Endothelial cell of umbilical vein (primary cell): ENCODE data around the gene AMELX. TPM values are rescaled to one million over a fixed set of nuclear protein-coding genes. Genes with fewer than 3 reads are reported as not detected.

Source experiments
- BruUV-seq: library from RNA; stranded (reverse); fragments of 400-500 nt; replicated peaks from 2 replicates; lab custom pipeline; 2021; lab: Mats Ljungman, UMichigan
- CTCF ChIA-PET: fragments of 300-600, 350-600 bp; sonication (Branson Sonifier 250); formaldehyde crosslinking; loops from one replicate; lab custom pipeline; 2021; ENCODE audit warnings: antibody characterized with exemption, inconsistent platforms; lab: Charles Lee
- POLR2A ChIA-PET: fragments of 300-600, 350-600 bp; sonication (Branson Sonifier 250); formaldehyde crosslinking; loops from one replicate; lab custom pipeline; 2021; ENCODE audit warnings: antibody characterized with exemption, inconsistent platforms; lab: Charles Lee
- DNase-seq: peaks from one replicate; pipeline ENCODE4 v3.0.0-alpha.2; 2011; ENCODE audit warnings: low read depth, low spot score
- FAIRE-seq: peaks from 2 replicates; lab custom pipeline; 2011; peaks lifted over from hg19 to GRCh38; lab: Jason Lieb, UNC
- H2AFZ ChIP-seq: 2 replicates; pipeline ENCODE4 v1.6.0; 2012; ENCODE audit warnings: low read depth, low read length, control low read depth, inconsistent platforms
- H3K27ac ChIP-seq: 2 replicates; pipeline ENCODE4 v1.5.1; 2011; ENCODE audit warnings: low read depth, mild to moderate bottlenecking, control low read depth, low read length, moderate library complexity; ENCODE audit not compliant: insufficient read depth
- H3K27me3 ChIP-seq, 2 experiments: 2 replicates each; pipeline versions ENCODE4 v1.6.0 to v1.6.1; 2011; ENCODE audit warnings: low read length in 2 of 2, mixed read lengths in 1 of 2; ENCODE audit not compliant: control insufficient read depth in 2 of 2, insufficient read depth in 2 of 2
- H3K36me3 ChIP-seq, 2 experiments: 2 replicates in 1 of 2; 3 replicates in 1 of 2; pipeline ENCODE4 v1.5.1; 2011; ENCODE audit warnings: low read length in 2 of 2, mild to moderate bottlenecking in 1 of 2, moderate library complexity in 1 of 2; ENCODE audit not compliant: control insufficient read depth in 2 of 2, insufficient read depth in 2 of 2; ENCODE audit errors: extremely low read depth in 1 of 2
- H3K4me1 ChIP-seq: 3 replicates; pipeline ENCODE4 v1.5.1; 2011; ENCODE audit warnings: mild to moderate bottlenecking, low read length; ENCODE audit not compliant: control insufficient read depth, insufficient read depth; ENCODE audit errors: extremely low read depth
- H3K4me2 ChIP-seq: 2 replicates; pipeline ENCODE4 v1.6.1; 2011; ENCODE audit warnings: low read length, control low read depth, mixed read lengths; ENCODE audit not compliant: insufficient read depth
- H3K4me3 ChIP-seq, 3 experiments: fragments of 200-600 bp in 1 of 3; sonication (generic), shearing (Covaris generic) in 1 of 3; replicated peaks in 1 of 3; 2 replicates each; pipeline ENCODE4 v1.5.1; 2011 to 2016; ENCODE audit warnings: control low read depth in 3 of 3, low read length in 3 of 3, mild to moderate bottlenecking in 2 of 3, inconsistent platforms in 1 of 3, low read depth in 1 of 3, moderate library complexity in 1 of 3; ENCODE audit not compliant: insufficient read depth in 1 of 3
- H3K79me2 ChIP-seq: 2 replicates; pipeline ENCODE4 v1.6.0; 2012; ENCODE audit warnings: low read length, inconsistent platforms; ENCODE audit not compliant: control insufficient read depth, insufficient read depth
- H3K9ac ChIP-seq: replicated peaks from 2 replicates; pipeline ENCODE3; 2011; ENCODE audit warnings: low read length, control low read depth; ENCODE audit not compliant: insufficient read depth; ENCODE audit errors: extremely low read depth
- H3K9me1 ChIP-seq: replicated peaks from 3 replicates; pipeline ENCODE4 v1.6.0; 2011; ENCODE audit warnings: mild to moderate bottlenecking, low read length; ENCODE audit not compliant: control insufficient read depth, insufficient read depth; ENCODE audit errors: extremely low read depth
- H3K9me3 ChIP-seq: replicated peaks from 2 replicates; pipeline ENCODE4 v1.5.1; 2012; ENCODE audit warnings: low read length, inconsistent platforms; ENCODE audit not compliant: control insufficient read depth, insufficient read depth
- H4K20me1 ChIP-seq: replicated peaks from 2 replicates; pipeline ENCODE3; 2011; ENCODE audit warnings: mild to moderate bottlenecking, low read length; ENCODE audit not compliant: control insufficient read depth, insufficient read depth; ENCODE audit errors: extremely low read depth
- EZH2 ChIP-seq: IDR thresholded peaks from 2 replicates; pipeline ENCODE4 v1.6.1; 2012; ENCODE audit warnings: borderline replicate concordance, low read depth, mild to moderate bottlenecking, moderate library complexity, low read length, inconsistent platforms; ENCODE audit not compliant: severe bottlenecking
- FOS ChIP-seq: IDR thresholded peaks from 2 replicates; pipeline ENCODE4 v1.6.1; 2011; ENCODE audit warnings: mild to moderate bottlenecking, low read length, moderate library complexity, borderline replicate concordance; ENCODE audit not compliant: insufficient read depth
- GATA2 ChIP-seq: IDR thresholded peaks from 2 replicates; pipeline ENCODE4 v1.7.0; 2011; ENCODE audit warnings: low read depth, mild to moderate bottlenecking, moderate library complexity, mixed read lengths, low read length; ENCODE audit not compliant: insufficient read length, insufficient read depth
- JUN ChIP-seq: IDR thresholded peaks from 2 replicates; pipeline ENCODE4 v1.6.1; 2011; ENCODE audit warnings: borderline replicate concordance, low read depth; ENCODE audit not compliant: insufficient read length, insufficient read depth
- MAX ChIP-seq: IDR thresholded peaks from 2 replicates; pipeline ENCODE4 v1.6.1; 2011; ENCODE audit not compliant: insufficient read depth, insufficient read length
- MYC ChIP-seq: IDR thresholded peaks from one replicate; pipeline ENCODE4 v1.6.1; 2011; ENCODE audit warnings: mild to moderate bottlenecking, low read depth, low read length
- POLR2A ChIP-seq: IDR thresholded peaks from 2 replicates; pipeline ENCODE4 v1.6.1; 2012; ENCODE audit warnings: low read depth, mild to moderate bottlenecking, control low read depth, low read length
- POLR2AphosphoS5 ChIP-seq: IDR thresholded peaks from 2 replicates; pipeline ENCODE4 v1.6.1; 2012; ENCODE audit warnings: low read depth, mild to moderate bottlenecking, control low read depth, low read length, moderate library complexity; ENCODE audit not compliant: insufficient read depth
- dilution Hi-C: fragments of 300-500 bp; cut with MboI; formaldehyde crosslinking; loops from one replicate; pipeline ENCODE4 v1.15.0; 2019; ENCODE audit warnings: low sequenced_read_pairs; ENCODE audit not compliant: extremely low pct_ligation_motif_present
- intact Hi-C: fragments of 100-400 bp; cut with micrococcal nuclease; formaldehyde crosslinking; loops from one replicate; pipeline ENCODE4 v1.10.0; 2022
- polyA plus RNA-seq, 4 experiments: library from polyadenylated mRNA; depleted of rRNA in 3 of 4; stranded (reverse) in 3 of 4; unstranded in 1 of 4; fragments of >200 nt; gene quantifications; 2 replicates each; pipeline versions ENCODE4 v1.2.1 to v1.2.3, GENCODE V29; 2011 to 2012; ENCODE audit warnings: missing spikeins in 1 of 4
- total RNA-seq: library from RNA; stranded (reverse); gene quantifications from 2 replicates; pipeline ENCODE4 v1.2.3, GENCODE V29; 2021
- TF ChIP-seq, protein P1 (sequence below), 2 donors: IDR thresholded peaks; 1 replicate in 1 of 2; 2 replicates in 1 of 2; pipeline ENCODE4 v1.5.1; 2011; ENCODE audit warnings: low read length in 2 of 2, mild to moderate bottlenecking in 2 of 2, moderate library complexity in 2 of 2, control low read depth in 1 of 2, inconsistent platforms in 1 of 2, low read depth in 1 of 2; ENCODE audit not compliant: insufficient read depth in 1 of 2; ENCODE audit errors: extremely low read depth in 1 of 2

AMELX gene
- total and polyA plus RNA-seq, 2 donors (not counting 3 experiments of a cell fraction or from before 2014, with no cell fraction given): not detected

- Histone ChIP-seq H3K9me3 (no peaks in the 10 kb centered on the region), H3K27me3 (no peaks in the 10 kb centered on the region), H2AFZ (no peak overlapping the region), H3K9ac (no peak overlapping the region), H3K4me2 (no peak overlapping the region), H3K9me1 (no peaks in the 10 kb centered on the region), H3K4me1 (no peaks in the 10 kb centered on the region), H4K20me1 (no peaks in the 10 kb centered on the region), H3K4me3 (no peak overlapping the region), H3K27ac (no peak overlapping the region), H3K36me3 (no peaks in the 10 kb centered on the region), H3K79me2 (no peaks in the 10 kb centered on the region)
- BruUV-seq: no TSS peak
- CTCF ChIA-PET: no interaction called here
- no peak for DNase-seq
- no peak for TF ChIP-seq POLR2A
- no peak for TF ChIP-seq JUN
- TF ChIP-seq EZH2: no peak
- no peak for TF ChIP-seq GATA2
- TF ChIP-seq, protein P1, sequence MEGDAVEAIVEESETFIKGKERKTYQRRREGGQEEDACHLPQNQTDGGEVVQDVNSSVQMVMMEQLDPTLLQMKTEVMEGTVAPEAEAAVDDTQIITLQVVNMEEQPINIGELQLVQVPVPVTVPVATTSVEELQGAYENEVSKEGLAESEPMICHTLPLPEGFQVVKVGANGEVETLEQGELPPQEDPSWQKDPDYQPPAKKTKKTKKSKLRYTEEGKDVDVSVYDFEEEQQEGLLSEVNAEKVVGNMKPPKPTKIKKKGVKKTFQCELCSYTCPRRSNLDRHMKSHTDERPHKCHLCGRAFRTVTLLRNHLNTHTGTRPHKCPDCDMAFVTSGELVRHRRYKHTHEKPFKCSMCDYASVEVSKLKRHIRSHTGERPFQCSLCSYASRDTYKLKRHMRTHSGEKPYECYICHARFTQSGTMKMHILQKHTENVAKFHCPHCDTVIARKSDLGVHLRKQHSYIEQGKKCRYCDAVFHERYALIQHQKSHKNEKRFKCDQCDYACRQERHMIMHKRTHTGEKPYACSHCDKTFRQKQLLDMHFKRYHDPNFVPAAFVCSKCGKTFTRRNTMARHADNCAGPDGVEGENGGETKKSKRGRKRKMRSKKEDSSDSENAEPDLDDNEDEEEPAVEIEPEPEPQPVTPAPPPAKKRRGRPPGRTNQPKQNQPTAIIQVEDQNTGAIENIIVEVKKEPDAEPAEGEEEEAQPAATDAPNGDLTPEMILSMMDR (IDR thresholded peaks at IDR 0.05; ENCODE audit: extremely low read depth in 1 of 2, insufficient read depth in 1 of 2, low read depth in 1 of 2, low read length in 2 of 2): no peak
- no peak for TF ChIP-seq MYC
- no peak for TF ChIP-seq POLR2AphosphoS5
- TF ChIP-seq FOS: no peak
- TF ChIP-seq MAX: no peak
- intact Hi-C loops: no loop called here
- no peak for FAIRE-seq
- dilution Hi-C loops: no loop called here
- POLR2A ChIA-PET: interaction anchor here (1.2 kb wide), 1 partner anchor 1200 kb away, joined by 3 read pairs; no protein-coding TSS in a partner anchor
Measured at GRCh38 chrX:11272863-11273262, 20.4 kb upstream of the AMELX start.
